HG03175 (cell line): Measurements from ENCODE around the gene KDM4C.
A peak's percentile ranks its signal among the peaks of the same experiment; 100 is the strongest.
"Not testable (repeated sequence)": the region's sequence is repeated elsewhere in the genome, so short reads cannot be mapped to it uniquely, and the experiment has no call there.

Source experiments
- ATAC-seq: cut with Tn5 transposase; IDR thresholded peaks from one replicate; pipeline ENCODE4 v1.9.1; 2021; ENCODE audit warnings: mild to moderate bottlenecking, moderate library complexity; ENCODE audit not compliant: unreplicated experiment

The KDM4C gene

GRCh38 chr9:6763244-6763643, 5.5 kb downstream of the KDM4C start:
- ATAC-seq = no peak

- ATAC-seq = no peak
These were observed 6.2 kb downstream of the KDM4C start for GRCh38 chr9:6764011-6764410.

- ATAC-seq = no peak
These were observed 6.8 kb downstream of the KDM4C start for GRCh38 chr9:6764523-6764922.

GRCh38 chr9:6764950-6765349, 7.2 kb downstream of the KDM4C start:
- ATAC-seq = no peak

- no peak for ATAC-seq
These were observed 7.6 kb downstream of the KDM4C start for GRCh38 chr9:6765396-6765795.

GRCh38 chr9:6766606-6767005, 8.8 kb downstream of the KDM4C start:
- no peak for ATAC-seq

GRCh38 chr9:6768587-6768986, 10.8 kb downstream of the KDM4C start:
- ATAC-seq = not testable (repeated sequence)

- ATAC-seq = no peak
These were observed 13.9 kb downstream of the KDM4C start for GRCh38 chr9:6771722-6772121.

- no peak for ATAC-seq
These were observed 19.6 kb downstream of the KDM4C start for GRCh38 chr9:6777213-6777902.

- ATAC-seq = no peak
These were observed 21.9 kb downstream of the KDM4C start for GRCh38 chr9:6779417-6780241.

- ATAC-seq = no peak
These were observed 22.9 kb downstream of the KDM4C start for GRCh38 chr9:6780690-6781089.

GRCh38 chr9:6781476-6781875, 23.7 kb downstream of the KDM4C start:
- ATAC-seq = no peak

GRCh38 chr9:6782345-6782744, 24.6 kb downstream of the KDM4C start:
- no peak for ATAC-seq

- no peak for ATAC-seq
These were observed 25.2 kb downstream of the KDM4C start for GRCh38 chr9:6782981-6783380.

- no peak for ATAC-seq
These were observed 26.0 kb downstream of the KDM4C start for GRCh38 chr9:6783753-6784152.

- no peak for ATAC-seq
These were observed 27.9 kb downstream of the KDM4C start for GRCh38 chr9:6785682-6786081.

GRCh38 chr9:6787793-6788161, 30.0 kb downstream of the KDM4C start:
- no peak for ATAC-seq

- ATAC-seq = no peak
These were observed 30.6 kb downstream of the KDM4C start for GRCh38 chr9:6788162-6789016.

GRCh38 chr9:6789017-6789338, 31.2 kb downstream of the KDM4C start:
- not testable (repeated sequence) for ATAC-seq

- ATAC-seq = no peak
These were observed 33.1 kb downstream of the KDM4C start for GRCh38 chr9:6790866-6791265.

GRCh38 chr9:6793203-6793602, 35.4 kb downstream of the KDM4C start:
- ATAC-seq = peak; percentile 73

- no peak for ATAC-seq
These were observed 37.2 kb downstream of the KDM4C start for GRCh38 chr9:6794936-6795335.
